Keratinocyte (primary cell): ENCODE results near the gene MTFMT. TPM values are rescaled to one million over a fixed set of nuclear protein-coding genes. Genes with fewer than 3 reads are reported as not detected.
"Not testable (repeated sequence)": the region's sequence is repeated elsewhere in the genome, so short reads cannot be mapped to it uniquely, and the experiment has no call there.

Experiments used
- DNase-seq: peaks from one replicate; pipeline ENCODE4 v3.0.0-alpha.2; 2011; ENCODE audit warnings: low read depth, missing footprints, low spot score
- FAIRE-seq: peaks from 2 replicates; lab custom pipeline; 2011; peaks lifted over from hg19 to GRCh38; lab: Jason Lieb, UNC
- H2AFZ ChIP-seq: 2 replicates; pipeline ENCODE4 v1.6.0; 2012; ENCODE audit warnings: low read length, control low read depth, inconsistent platforms; ENCODE audit not compliant: control insufficient read depth
- H3K27ac ChIP-seq: 2 replicates; pipeline ENCODE4 v1.5.1; 2011; ENCODE audit warnings: low read length; ENCODE audit not compliant: control insufficient read depth, insufficient read depth
- H3K27me3 ChIP-seq: 3 replicates; pipeline ENCODE4 v1.6.0; 2011; ENCODE audit warnings: low read length; ENCODE audit not compliant: control insufficient read depth, insufficient read depth; ENCODE audit errors: extremely low read depth
- H3K36me3 ChIP-seq, 2 experiments: 2 replicates in 1 of 2; 3 replicates in 1 of 2; pipeline ENCODE4 v1.5.1; 2011; ENCODE audit warnings: low read length in 2 of 2, mild to moderate bottlenecking in 1 of 2; ENCODE audit not compliant: control insufficient read depth in 2 of 2, insufficient read depth in 2 of 2; ENCODE audit errors: extremely low read depth in 1 of 2
- H3K4me1 ChIP-seq: 3 replicates; pipeline ENCODE4 v1.5.1; 2011; ENCODE audit warnings: low read length; ENCODE audit not compliant: control insufficient read depth, insufficient read depth; ENCODE audit errors: extremely low read depth
- H3K4me2 ChIP-seq: 3 replicates; pipeline ENCODE4 v1.6.0; 2011; ENCODE audit warnings: low read depth, low read length; ENCODE audit not compliant: control insufficient read depth, insufficient read depth; ENCODE audit errors: extremely low read depth
- H3K4me3 ChIP-seq, 3 experiments: fragments of 200-600 bp in 1 of 3; sonication (generic) in 1 of 3; 2 replicates in 2 of 3; 3 replicates in 1 of 3; pipeline ENCODE4 v1.5.1; 2011 to 2016; ENCODE audit warnings: low read length in 3 of 3, mild to moderate bottlenecking in 3 of 3, control low read depth in 2 of 3, inconsistent platforms in 1 of 3, low read depth in 1 of 3, mixed read lengths in 1 of 3, mixed run types in 1 of 3, moderate library complexity in 1 of 3; ENCODE audit not compliant: control insufficient read depth in 2 of 3, insufficient read depth in 2 of 3; ENCODE audit errors: extremely low read depth in 1 of 3
- H3K79me2 ChIP-seq: 2 replicates; pipeline ENCODE4 v1.6.0; 2012; ENCODE audit warnings: low read length; ENCODE audit not compliant: control insufficient read depth, insufficient read depth
- H3K9ac ChIP-seq: 3 replicates; pipeline ENCODE4 v1.6.0; 2011; ENCODE audit warnings: low read length; ENCODE audit not compliant: control insufficient read depth, insufficient read depth; ENCODE audit errors: extremely low read depth
- H3K9me1 ChIP-seq: 3 replicates; pipeline ENCODE4 v1.6.0; 2011; ENCODE audit warnings: low read length; ENCODE audit not compliant: control insufficient read depth, insufficient read depth; ENCODE audit errors: extremely low read depth
- H3K9me3 ChIP-seq: 2 replicates; pipeline ENCODE4 v1.5.1; 2012; ENCODE audit warnings: low read depth, low read length; ENCODE audit not compliant: control insufficient read depth
- H4K20me1 ChIP-seq: 3 replicates; pipeline ENCODE4 v1.6.0; 2011; ENCODE audit warnings: low read length; ENCODE audit not compliant: control insufficient read depth, insufficient read depth; ENCODE audit errors: extremely low read depth
- CTCF ChIP-seq, 3 experiments: IDR thresholded peaks in 1 of 3; conservative IDR thresholded peaks in 1 of 3; optimal IDR thresholded peaks in 1 of 3; 2 replicates in 2 of 3; 3 replicates in 1 of 3; pipeline versions ENCODE3 to v1.5.1; 2011; ENCODE audit warnings: low read length in 3 of 3, mild to moderate bottlenecking in 3 of 3, moderate library complexity in 2 of 3, control low read depth in 1 of 3, inconsistent platforms in 1 of 3; ENCODE audit not compliant: insufficient read depth in 2 of 3; ENCODE audit errors: extremely low read depth in 1 of 3
- EZH2 ChIP-seq: IDR thresholded peaks from one replicate; pipeline ENCODE4 v1.6.1; 2012; ENCODE audit warnings: inconsistent platforms, mild to moderate bottlenecking, low read length, moderate library complexity
- dilution Hi-C: fragments of 300-500 bp; cut with MboI; formaldehyde crosslinking; loops from one replicate; pipeline ENCODE4 v1.7.0; 2020; ENCODE audit warnings: low sequenced_read_pairs; ENCODE audit not compliant: extremely low pct_ligation_motif_present
- polyA plus RNA-seq, 5 experiments: library from polyadenylated mRNA; depleted of rRNA in 3 of 5; stranded (reverse) in 3 of 5; stranded (forward) in 1 of 5; unstranded in 1 of 5; fragments of >200 nt; gene quantifications; 1 replicate in 1 of 5; 2 replicates in 3 of 5; 3 replicates in 1 of 5; pipeline versions ENCODE4 v1.2.1 to v1.2.3, GENCODE V29; 2011 to 2012; ENCODE audit warnings: missing spikeins in 2 of 5, low read depth in 1 of 5, low replicate concordance in 1 of 5

MTFMT gene
- polyA plus RNA-seq, 1 donor (not counting 4 experiments of a cell fraction or from before 2014, with no cell fraction given) = 21.0 TPM

GRCh38 chr15:65048241-65048640 lies 18.8 kb upstream of the MTFMT start:
- no peaks in the 10 kb centered on the region for H3K9me1 ChIP-seq
- dilution Hi-C loops = no loop called here
- no peaks in the 10 kb centered on the region for H3K36me3 ChIP-seq
- H3K9ac ChIP-seq = no peak overlapping the region
- no peaks in the 10 kb centered on the region for H3K79me2 ChIP-seq
- H3K4me3 ChIP-seq = no peak overlapping the region
- H2AFZ ChIP-seq = no peak overlapping the region
- no peak for DNase-seq
- TF ChIP-seq EZH2 = no peak
- TF ChIP-seq CTCF (optimal IDR thresholded peaks at IDR 0.05 in 1 of 3, IDR thresholded peaks at IDR 0.05 in 1 of 3, conservative IDR thresholded peaks at IDR 0.05 in 1 of 3; ENCODE audit: extremely low read depth in 1 of 3, insufficient read depth in 2 of 3, low read length in 3 of 3) = no peak
- FAIRE-seq = no peak
- no peaks in the 10 kb centered on the region for H4K20me1 ChIP-seq
- no peaks in the 10 kb centered on the region for H3K9me3 ChIP-seq
- H3K4me1 ChIP-seq = peaks cover 6% of the 10 kb centered on the region
- H3K27me3 ChIP-seq = no peaks in the 10 kb centered on the region
- H3K4me2 ChIP-seq = no peak overlapping the region
- no peak overlapping the region for H3K27ac ChIP-seq

GRCh38 chr15:65044724-65045481 lies 15.5 kb upstream of the MTFMT start, which contains the start of gene SLC51B:
TSS of gene SLC51B (plus strand) at chr15:65045387. CDS start at chr15:65050005, 4,618 bp downstream.
- H3K9ac ChIP-seq = no peak within 1 kb of the TSS
- FAIRE-seq (no peak), DNase-seq (no peak)
- H3K27ac ChIP-seq = no peak within 1 kb of the TSS
- no peaks in the 10 kb centered on the region for H3K9me1 ChIP-seq
- H2AFZ ChIP-seq = no peak within 1 kb of the TSS
- dilution Hi-C loops = no loop called here
- no peaks in the 10 kb centered on the region for H4K20me1 ChIP-seq
- no peaks in the 10 kb centered on the region for H3K9me3 ChIP-seq
- H3K27me3 ChIP-seq = no peaks in the 10 kb centered on the region
- H3K79me2 ChIP-seq = no peaks in the 10 kb centered on the region
- H3K4me3 ChIP-seq = no peak within 1 kb of the TSS
- H3K4me1 ChIP-seq = peaks cover 13% of the 10 kb centered on the region
- H3K36me3 ChIP-seq = no peaks in the 10 kb centered on the region
- TF ChIP-seq CTCF (optimal IDR thresholded peaks at IDR 0.05 in 1 of 3, IDR thresholded peaks at IDR 0.05 in 1 of 3, conservative IDR thresholded peaks at IDR 0.05 in 1 of 3; ENCODE audit: extremely low read depth in 1 of 3, insufficient read depth in 2 of 3, low read length in 3 of 3) = no peak
- TF ChIP-seq EZH2 = no peak
- peak within 1 kb of the TSS; percentile 17 for H3K4me2 ChIP-seq

GRCh38 chr15:65044218-65044617 lies 14.8 kb upstream of the MTFMT start:
- dilution Hi-C loops, H3K79me2 ChIP-seq, H4K20me1 ChIP-seq, H3K36me3 ChIP-seq, H3K4me3 ChIP-seq, H3K9me1 ChIP-seq, H2AFZ ChIP-seq, FAIRE-seq, H3K9me3 ChIP-seq, H3K27ac ChIP-seq, H3K9ac ChIP-seq, DNase-seq, H3K27me3 ChIP-seq: not testable (repeated sequence)
- peaks cover 13% of the 10 kb centered on the region for H3K4me1 ChIP-seq
- peak overlapping the region; percentile 17 for H3K4me2 ChIP-seq
